Peyer's patch (tissue), 4 donors: ENCODE results near the gene RIMBP2.

Source experiments
- POLR2A ChIP-seq, 2 donors: fragments of 450-650 bp; IDR thresholded peaks; one replicate each; pipeline ENCODE4 v1.5.1; 2017; ENCODE audit warnings: antibody characterized with exemption in 2 of 2, mild to moderate bottlenecking in 2 of 2, moderate library complexity in 2 of 2
- TF ChIP-seq, protein P1 (sequence below), 6 experiments: fragments of 450-650 bp in 4 of 6; fragments of 200-600 bp in 2 of 6; sonication (generic) in 1 of 6; IDR thresholded peaks; one replicate each; pipeline ENCODE4 v1.5.1; 2017 to 2019; ENCODE audit warnings: antibody characterized with exemption in 6 of 6, mild to moderate bottlenecking in 3 of 6, moderate library complexity in 1 of 6

DNA sequence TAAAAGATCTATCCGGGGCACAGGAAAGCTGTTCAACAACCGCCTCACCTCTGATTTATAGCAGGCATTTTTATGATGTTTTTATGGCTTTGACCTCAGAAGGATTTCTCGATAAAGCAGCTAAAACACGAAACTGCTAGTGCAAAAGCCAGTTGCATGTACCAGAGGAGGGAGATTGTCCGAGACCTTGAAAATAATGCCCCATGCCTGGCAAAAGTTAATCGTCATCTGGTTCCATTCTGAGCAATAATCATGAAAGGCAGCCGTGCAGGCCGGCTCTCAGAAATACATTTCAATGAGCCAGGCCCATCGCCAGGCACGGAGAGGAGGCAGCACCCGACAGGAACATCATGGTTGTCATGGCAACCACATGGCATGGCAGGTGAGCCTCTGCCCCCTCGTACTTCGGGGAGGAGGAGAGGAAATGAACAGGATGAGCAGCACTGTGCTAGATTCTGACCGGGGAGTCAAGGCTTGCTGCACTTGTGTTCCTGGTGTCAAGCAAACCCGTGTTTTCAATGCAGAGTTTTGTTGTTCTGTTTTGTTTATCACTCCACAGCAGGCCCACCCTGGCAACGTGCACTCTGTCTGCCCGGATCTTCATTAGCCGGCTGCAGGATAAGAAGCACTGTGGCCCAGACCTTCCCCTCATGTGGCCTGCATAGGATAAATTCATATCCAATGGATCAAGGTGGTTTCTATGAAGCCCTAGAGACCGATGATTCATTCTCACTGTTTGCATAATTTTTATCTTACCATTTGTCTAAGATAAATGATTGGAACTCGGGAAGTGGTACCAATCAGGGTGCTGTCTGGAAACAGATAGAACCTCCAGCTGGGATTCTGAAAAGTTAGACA, 160.2 kb downstream of the RIMBP2 start:
- TF ChIP-seq, protein P1, sequence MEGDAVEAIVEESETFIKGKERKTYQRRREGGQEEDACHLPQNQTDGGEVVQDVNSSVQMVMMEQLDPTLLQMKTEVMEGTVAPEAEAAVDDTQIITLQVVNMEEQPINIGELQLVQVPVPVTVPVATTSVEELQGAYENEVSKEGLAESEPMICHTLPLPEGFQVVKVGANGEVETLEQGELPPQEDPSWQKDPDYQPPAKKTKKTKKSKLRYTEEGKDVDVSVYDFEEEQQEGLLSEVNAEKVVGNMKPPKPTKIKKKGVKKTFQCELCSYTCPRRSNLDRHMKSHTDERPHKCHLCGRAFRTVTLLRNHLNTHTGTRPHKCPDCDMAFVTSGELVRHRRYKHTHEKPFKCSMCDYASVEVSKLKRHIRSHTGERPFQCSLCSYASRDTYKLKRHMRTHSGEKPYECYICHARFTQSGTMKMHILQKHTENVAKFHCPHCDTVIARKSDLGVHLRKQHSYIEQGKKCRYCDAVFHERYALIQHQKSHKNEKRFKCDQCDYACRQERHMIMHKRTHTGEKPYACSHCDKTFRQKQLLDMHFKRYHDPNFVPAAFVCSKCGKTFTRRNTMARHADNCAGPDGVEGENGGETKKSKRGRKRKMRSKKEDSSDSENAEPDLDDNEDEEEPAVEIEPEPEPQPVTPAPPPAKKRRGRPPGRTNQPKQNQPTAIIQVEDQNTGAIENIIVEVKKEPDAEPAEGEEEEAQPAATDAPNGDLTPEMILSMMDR (IDR thresholded peaks at IDR 0.05) = no peak
- no peak for TF ChIP-seq POLR2A (IDR thresholded peaks at IDR 0.05)
